ENCODE data around the gene POLN.
"Not testable (repeated sequence)": the region's sequence is repeated elsewhere in the genome, so short reads cannot be mapped to it uniquely, and the experiment has no call there.

The POLN gene

DNA sequence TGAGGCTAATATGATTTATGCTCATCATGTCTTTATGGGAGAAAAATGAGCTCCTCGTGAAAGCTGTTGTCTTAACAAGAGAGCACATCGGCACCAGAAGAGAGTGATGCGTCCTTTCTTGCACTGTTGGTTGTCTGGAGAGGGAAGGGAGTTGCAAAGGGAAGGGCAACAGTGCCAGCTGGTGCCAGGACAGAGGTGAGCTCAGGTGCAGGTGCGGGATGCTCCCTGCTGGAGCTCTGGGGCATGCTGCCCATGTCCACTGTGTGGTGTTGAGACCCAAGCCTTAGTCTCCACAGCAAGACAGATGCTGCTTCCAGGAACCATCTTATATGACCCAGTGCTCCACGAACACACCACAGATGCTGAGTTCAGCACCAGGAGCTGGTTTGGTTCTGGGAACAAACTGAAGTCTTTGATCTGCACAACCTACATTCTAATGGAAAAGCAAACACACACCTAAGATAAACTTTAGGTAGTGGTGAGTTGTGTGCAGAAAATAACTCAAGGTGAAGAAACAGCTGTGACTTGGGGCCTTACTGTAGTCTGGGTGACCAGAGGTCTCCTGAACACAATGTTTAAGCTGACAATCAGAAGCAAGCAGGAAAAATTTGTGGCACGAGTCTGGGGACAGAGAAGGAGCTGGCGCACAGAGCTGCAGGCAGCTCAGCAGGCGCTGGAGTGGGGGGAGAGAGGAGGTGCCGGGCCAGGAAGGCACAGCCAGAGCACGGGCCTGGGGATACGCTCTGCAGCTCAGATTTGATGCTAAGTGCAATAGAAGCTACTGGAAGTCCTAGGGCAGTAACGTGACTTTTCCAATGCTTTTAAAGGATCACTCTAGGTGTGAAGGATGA lies 73.2 kb downstream of the POLN start:
- DNase-seq = no peak

DNA sequence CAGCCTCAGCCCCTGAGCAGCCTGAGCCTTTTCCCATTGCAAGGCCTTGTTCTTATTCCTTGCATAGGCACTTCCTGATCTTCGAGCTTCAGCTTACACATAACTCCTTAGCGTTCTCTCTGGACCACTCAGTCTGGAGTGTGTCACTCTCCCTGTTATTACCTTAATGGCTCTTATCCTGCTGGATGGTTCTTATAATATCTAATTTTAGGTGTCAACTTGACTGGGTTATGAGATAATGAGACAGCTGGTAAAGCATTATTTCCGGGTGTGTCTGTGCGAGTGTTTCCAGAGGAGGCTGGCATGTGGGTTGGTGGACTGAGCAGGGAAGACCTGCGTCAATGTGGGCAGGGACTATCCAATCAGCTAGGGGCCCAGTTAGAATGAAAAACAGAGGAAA lies 75.7 kb downstream of the POLN start:
- no peak for DNase-seq

DNA sequence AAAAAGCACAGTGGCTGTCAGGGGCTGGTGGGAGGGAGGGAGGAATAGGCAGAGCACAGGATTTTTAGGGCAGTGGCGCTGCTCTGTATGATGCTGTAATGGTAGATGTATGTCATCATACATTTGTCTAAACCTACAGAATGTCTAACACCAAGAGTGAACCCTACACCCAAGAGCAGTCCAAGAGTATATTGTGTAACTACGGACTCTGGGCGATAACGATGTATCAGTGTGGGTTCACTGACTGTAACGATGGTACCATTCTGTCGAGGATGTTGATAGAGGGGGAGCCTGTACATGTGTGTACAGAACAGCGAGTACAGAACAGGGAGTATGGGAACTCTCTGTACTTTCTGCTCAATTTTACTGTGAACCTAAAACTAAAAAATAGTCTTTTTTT lies 76.5 kb downstream of the POLN start:
- DNase-seq = no peak

DNA sequence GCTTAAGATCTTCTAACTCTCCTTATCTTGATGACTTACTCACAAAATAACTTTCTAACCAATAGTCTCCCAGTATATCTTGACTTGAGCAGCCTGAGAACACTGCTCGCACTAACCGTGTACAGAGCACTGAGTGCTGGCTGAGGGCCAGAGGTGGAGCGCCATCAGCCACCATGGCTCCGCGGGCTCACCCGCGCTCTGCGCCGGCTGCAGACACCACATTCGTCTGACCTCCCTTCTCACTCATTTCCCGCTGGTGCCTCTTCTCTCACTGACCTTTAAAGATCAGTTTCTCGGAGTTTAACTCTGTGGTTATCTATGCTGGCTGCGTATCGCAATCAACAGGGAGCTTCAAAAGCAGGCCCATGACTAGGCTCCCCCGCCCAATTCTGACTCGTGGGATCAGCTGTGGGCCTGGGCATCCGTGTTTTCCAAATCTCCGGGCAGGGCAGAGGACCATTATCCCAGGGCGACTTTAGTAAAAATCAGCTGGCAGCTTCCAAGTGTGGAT lies 78.6 kb downstream of the POLN start:
- no peak for DNase-seq

DNA sequence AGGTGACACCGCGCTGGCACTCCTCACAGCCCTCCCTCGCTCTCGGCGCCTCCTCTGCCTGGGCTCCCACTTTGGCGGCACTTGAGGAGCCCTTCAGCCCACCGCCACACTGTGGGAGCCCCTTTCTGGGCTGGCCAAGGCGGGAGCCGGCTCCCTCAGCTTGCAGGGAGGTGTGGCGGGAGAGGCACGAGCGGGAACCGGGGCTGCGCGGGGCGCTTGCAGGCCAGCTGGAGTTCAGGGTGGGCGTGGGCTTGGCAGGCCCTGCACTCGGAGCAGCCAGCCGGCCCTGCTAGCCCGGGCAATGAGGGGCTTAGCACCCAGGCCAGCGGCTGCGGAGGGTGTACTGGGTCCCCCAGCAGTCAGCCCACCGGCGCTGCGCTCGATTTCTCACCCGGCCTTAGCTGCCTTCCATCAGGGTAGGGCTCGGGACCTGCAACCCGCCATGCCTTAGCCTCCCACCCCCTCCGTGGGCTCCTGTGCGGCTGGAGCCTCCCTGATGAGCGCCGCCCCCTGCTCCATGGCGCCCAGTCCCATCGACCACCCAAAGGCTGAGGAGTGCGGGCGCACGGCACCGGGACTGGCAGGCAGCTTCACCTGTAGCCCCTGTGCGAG lies 80.7 kb downstream of the POLN start:
- DNase-seq = not testable (repeated sequence)

DNA sequence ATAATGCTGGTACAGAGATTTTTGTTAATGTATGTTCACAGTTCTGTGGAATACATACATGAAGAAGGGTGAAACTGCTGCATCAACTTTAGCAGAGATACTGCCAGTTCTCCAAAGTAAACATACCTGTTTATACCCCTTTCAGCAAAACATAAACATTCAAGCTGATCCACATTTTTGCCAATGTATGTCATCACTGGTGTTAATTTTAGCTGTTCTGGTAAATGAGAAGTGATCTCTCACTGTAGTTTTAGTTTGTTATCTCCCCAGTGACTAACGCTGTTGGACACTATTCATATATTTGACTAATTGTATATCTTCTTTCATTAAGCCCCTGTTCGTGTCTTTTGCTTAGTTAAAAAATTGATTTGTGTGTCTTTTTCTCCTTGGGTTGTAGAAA lies 82.0 kb downstream of the POLN start:
- DNase-seq = no peak

DNA sequence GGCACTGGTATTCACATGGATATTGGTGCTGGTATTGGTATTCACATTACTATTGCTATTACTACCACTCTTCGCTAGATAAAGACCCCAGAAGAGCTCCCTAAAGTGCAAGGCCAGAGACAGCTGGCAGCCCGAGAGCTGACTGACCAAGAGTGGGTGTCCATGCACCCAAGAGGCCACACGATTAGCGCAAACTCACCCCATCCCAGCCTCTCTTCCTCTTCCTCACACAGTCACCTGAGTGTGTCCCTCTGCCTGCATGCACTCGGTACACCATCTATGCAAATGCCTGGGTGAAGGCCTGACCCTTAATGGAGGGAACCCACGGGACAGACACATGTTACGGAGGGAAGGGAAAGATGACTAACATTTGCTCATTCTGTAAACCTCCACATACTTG lies 86.7 kb downstream of the POLN start:
- DNase-seq = no peak

DNA sequence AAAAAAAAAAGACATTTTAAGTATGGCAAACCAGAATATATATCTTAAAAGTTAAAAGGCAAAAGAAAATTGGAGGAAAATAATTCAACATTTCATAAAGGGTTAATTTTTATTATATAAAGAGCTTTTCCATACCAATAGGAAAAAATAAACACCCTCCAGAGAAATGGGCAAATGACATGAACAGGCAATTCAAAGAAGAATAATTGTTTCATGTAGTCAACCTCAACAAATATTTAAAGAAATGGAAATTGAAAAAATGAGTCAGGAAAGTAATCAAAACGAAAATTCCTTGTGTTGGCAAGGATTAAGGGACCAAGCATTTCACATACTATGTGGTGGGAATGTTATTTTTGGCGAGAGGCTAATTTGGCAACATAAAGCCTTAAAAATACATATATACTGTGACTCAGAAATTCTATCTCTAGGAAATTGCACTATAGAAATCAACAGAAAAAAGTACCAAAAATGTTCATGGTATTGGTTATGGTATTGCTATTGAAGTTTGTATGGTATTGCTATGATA lies 87.6 kb downstream of the POLN start:
- no peak for DNase-seq

DNA sequence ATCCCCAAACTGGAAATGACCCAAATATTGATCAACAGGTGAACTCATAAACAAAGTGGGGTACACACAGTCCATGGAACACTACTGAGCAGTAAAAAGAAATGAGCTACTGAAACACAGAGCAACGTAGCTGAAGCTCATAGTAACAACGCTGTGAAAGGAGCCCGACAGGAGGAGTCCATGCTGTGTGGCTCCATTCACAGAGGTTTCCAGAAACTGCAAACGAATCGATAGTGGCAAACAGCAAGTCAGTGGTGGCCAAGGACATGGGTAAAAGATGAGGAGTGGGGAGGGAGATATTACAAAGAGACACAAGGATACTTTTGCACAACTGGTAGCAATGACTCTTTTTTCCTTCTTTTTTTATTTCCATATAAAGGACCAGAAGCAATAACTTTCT lies 90.4 kb downstream of the POLN start:
- DNase-seq = no peak

DNA sequence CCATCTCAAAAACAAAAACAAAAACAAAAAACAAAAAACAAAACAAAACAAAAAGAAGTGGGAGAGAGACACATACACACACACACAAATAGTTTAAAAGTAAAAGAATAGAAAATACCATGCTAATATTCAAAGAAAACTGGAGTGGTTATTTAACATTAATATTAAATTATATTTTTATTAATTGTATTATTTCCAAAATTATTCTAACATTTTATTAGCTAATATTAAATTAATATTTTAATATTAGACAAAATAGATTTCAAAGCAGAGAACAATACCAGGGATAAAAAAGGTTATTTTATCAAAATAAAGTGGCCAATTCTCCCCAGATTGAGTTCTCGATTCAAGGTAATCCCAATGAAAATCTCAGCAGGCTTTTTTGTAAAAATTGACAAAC lies 91.8 kb downstream of the POLN start:
- no peak for DNase-seq

DNA sequence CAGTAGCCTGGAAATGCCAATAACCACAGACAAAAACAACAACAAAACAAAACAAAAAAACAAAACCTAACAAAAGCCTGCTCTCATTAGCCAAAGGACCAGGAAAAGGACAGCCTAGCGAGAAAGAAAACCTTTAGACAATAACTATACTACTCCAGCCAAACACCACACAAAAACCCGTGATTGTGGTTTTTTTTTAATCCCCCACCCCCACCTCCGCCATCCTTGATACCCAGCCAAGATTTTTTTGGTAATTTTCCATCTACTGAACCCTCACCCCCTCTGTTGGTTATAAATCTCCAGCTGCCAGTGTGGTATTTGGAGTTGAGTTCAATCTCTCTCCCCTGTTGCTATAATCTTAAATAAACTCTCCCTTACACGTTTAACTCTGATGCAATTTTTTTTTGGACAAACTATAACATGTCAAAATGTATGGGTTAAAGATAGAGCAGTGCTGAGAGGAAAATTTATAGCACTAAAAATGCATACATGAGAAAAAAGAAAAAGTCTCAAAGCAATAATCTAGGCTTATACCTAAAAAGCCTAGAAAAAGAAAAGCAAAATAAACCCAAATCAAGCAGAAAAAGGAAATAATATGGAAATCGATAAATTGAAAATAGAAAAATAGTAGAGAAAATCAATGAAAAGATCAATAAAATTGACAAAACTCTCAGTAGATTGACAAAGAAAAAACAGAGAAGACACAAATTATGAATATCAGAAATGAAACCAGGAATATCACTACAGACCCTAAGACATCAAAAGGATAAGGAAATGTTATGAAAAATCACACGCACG lies 99.1 kb downstream of the POLN start:
- peak in 7 of 56 donors; percentile 24 to 77 (median 48) for DNase-seq

DNA sequence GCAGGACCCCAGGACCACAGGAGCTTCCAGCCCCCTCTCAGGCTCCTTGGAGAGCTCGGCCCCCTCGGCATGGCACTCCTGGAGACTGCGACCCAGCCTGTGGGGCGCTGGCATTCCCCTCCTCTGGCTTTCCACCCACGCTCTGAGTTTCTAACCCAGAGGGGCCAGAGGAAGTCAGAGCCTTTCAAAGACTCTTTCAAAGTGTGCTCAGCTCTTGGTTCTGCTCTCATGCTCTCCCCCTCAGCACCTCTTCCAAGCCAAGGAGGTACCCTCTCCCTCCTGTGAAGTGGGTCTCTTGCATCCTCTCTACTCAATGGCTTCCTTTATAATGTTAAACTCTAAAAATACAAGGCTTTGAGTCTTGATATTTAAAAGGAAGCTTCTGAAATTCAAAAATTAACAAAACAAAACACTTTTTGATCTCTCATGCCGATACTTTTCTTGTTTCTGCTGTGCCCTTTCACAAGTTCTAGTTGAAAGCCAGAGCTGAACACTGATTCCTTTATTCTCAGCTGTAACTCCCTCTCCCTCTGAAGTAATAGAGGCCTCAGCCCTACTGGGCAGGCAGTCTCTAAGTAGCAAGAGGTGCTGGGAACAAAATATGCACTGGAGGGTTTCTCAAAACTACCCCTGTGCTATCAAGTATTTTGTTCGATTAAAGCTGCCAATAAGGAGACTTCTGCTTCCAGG lies 100.0 kb downstream of the POLN start:
- DNase-seq = peak in 24 of 56 donors; percentile 14 to 77 (median 45)

DNA sequence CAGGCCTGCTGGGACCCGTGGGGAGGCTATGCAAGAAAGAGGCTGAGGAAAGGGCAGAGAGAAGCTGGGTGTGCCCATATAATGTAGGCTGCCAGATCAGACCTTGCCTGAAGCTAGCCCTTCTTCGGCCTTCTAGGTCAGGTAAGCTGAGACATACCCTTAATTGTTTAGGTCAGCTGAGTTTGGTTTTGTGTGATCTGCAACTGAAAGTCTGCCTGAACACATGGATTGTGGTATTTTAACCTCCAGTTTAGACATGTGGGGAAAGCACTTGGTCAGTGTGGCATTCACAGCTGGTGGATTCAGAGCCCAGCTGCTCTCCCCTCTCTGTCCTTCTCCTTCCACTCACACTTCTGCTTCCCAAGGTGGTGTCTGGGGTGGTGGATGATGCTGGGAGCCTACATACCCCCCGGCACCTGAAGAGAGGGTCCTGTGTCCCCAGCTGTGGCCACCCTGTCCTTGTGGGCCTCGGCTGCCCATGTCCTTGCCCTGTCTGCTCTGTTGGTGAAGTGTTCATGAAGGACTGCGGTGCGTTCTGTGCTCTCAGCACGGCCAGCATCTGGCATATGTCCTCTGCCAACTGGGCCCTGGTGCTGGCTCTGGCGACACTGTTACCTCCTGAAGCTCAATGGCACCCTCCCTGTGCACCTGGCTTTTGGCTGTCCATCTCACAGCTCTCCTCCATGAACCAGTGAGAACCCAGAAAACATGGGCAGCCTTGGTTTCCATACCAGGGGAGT lies 100.7 kb downstream of the POLN start:
- peak in 18 of 56 donors; percentile 15 to 52 (median 34) for DNase-seq

DNA sequence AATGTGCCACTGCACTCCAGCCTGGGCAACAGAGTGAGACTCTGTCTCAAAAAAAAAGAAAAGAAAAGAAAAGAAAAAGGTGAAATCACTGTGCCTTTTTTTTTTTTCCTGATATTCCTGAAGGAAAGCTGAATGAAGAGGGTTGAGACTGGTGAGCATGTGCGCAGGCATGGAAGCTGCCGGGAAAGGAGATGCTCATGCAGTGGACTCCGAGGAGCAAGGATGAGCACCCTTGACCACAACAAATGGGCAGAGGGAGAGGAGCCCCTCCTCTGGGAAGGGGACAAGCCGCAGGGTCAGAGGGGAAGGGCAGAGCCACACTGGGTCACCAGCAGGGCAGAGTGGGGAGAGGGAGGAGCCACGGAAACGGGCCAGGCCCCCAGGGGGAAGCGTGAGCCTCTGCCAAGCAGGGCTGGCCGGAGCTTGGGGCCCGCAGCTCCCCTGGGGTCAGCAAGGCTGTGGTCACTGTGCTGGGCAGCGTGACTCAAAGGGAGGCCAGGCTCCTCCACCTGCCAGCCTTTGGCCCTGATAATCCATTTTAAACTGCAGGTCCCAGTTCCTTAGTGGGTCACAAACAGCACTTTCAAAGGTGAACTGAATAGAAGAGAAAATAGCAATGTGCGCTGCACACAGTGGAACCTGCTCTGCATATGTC lies 102.9 kb downstream of the POLN start:
- peak in 1 of 56 donors; percentile 21 for DNase-seq

DNA sequence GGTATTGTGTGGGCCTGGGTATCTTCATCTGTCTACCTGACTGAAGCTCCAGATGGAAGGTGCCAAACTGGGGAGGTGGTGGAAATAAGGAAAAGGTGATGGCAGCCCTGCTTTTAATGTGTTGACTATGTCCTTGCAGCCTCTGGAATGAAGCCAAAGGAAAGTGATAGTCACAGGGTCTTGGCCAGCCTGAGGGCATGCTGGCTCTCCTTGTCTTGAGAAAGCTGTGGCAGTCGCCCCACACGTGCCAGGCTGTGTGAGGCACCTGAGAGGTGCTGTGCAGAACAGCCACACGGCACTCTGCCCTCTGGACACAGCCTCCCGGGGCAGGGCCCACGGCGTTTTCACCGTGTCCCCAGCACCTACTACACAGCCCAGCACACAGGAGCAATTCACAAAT lies 105.2 kb downstream of the POLN start:
- no peak for DNase-seq

DNA sequence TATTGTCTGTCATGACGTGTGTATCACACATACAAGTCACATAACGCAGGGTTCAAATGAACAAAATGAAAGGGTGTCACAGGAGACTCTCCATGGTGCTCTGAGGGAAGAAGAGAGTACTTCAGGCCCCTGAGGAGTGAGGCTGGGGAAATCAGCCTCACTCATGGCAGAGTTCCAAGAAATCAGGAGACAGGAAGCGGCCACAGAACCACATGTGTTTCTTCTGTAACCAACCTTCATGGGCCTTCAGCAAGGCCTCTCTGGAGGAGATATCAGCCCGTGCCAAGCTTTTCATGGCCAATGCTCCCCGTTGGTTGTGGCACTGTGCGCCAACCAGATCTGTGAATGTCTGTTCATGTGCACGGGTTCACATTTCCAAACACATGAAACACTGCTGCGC lies 106.8 kb downstream of the POLN start:
- DNase-seq = peak in 1 of 56 donors; percentile 9

DNA sequence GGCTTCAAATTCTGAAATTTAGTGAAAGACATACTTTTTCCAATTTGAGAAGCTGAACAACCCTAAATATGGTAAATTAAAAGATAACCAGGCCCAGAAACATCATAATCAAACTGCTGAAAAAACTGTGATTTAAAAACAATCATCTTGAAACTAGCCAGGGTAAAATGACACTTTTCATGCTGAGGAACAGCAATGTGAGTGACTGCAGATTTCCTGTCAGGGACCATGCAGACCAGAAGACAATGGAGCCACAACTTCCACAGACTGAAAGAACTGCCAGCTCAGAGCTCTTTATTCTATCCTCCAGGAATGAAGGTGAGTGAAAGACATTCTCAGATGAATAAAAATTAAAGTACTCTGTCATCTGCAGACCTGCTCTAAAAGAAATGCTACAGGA lies 109.5 kb downstream of the POLN start:
- no peak for DNase-seq

DNA sequence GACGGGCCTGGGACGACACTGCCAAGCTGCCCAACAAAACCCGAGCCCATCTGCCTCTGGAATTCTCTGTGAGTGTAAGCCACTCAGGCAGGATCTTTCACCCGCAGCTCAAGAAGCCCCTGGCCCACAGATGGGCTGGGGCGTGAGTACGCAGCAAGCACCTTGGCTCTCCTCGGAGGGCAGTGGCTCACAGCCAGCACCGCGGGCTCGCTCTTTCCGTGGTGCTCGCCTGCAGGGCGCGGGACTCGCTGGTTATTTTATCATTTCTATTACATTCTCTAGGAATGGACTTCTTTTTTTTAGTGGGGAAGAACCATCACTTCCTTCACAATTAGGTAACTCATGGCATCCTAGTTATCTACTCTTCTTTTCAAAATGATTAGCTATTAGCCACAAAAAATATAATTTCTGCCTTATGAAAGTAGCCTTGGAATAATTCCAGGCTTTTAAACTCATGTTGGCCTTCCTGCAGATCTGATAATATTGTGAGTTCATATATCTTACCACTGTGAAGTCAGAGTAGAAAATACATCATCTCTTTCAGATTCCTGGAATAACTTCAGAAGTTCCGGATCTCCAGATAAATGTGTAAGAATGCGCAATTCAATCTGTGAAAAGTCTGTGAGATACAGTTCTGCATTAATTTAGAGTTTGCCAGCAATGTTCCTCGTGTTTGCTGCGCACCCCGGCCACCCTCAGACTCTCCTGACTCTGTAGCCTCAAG lies 114.2 kb downstream of the POLN start:
- no peak for DNase-seq

All from amygdala (tissue), 56 donors.